Hepatic stellate cell (primary cell): Measurements from ENCODE around the gene REEP3.

Source experiments
- DNase-seq: peaks from one replicate; pipeline ENCODE4 v3.0.0; 2011; ENCODE audit warnings: low spot score

Gene REEP3

DNA sequence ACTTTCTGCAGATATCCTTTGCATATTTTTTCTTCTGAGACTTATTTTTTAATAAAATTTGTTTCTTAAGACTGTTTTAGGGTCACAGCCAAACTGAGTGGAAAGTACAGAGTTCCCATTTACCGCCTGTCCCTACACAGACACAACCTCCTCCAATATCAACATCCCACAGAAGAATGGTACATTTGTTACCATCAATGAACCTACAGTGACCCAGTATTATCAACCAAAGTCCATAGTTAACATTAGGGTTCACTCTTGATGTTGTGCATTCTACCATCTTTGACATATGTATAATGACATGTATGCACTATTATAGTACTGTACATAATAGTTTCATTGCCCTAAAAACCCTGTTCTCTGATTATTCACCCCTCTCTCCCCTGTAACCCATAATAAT, 14.6 kb upstream of the REEP3 start:
- DNase-seq: no peak

DNA sequence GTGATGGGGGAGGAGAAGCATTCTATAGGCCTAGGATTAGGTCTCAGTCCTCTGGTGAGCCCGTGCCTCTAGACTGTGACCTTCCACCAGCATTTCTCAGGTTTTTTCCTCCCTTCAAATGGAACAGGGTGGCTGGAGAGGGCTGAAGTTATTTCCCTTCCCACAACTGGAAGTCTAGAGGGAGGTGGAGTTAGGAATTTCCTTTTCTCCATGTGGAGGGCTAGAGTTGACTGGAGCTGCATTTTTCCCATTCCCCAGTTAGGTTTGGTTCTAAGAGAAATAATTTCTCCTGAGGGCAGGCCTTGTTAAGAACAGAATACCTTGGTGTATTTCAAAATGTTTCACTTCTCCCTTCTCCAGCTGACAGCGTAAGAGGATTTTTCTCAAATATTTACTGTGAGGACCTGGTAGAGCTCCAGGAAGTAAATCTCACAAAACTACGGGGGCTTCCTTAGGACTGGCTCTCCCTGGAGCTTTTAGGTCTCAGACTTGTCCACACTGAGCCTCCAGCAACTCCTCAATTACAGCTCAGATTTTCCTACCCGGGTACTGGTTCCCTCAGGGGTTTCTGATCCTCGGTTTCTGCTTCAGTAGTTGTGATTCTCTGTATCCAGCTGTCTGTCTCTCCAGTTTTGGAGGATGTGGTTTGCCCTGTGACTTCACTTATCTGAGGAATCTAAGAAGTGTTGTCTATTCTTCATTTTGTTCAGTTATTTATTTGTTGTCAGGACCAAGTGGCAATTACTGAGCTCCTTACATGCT, 6.0 kb upstream of the REEP3 start:
- DNase-seq: peak; percentile 51

DNA sequence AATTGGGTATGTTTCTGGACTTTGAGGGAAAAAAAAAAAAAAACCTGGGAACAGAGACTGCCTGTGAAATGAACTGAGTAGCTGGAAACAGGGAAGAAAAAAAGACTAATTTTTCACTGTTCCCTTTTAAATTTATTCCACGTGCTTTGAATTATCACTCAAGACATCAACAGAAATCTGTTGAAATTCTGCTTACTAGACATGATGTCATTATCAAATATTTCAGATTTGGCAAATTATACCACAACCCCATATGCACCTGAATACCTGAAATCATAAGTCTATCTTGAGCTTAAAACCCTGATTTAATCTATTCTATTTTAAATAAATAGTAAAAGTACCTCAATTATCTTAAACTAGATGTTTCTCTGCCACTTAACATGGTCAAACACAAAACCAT, 5.0 kb upstream of the REEP3 start:
- DNase-seq: no peak

- no peak for DNase-seq
Measured at GRCh38 chr10:63518690-63519288, 2.4 kb upstream of the REEP3 start.

DNA sequence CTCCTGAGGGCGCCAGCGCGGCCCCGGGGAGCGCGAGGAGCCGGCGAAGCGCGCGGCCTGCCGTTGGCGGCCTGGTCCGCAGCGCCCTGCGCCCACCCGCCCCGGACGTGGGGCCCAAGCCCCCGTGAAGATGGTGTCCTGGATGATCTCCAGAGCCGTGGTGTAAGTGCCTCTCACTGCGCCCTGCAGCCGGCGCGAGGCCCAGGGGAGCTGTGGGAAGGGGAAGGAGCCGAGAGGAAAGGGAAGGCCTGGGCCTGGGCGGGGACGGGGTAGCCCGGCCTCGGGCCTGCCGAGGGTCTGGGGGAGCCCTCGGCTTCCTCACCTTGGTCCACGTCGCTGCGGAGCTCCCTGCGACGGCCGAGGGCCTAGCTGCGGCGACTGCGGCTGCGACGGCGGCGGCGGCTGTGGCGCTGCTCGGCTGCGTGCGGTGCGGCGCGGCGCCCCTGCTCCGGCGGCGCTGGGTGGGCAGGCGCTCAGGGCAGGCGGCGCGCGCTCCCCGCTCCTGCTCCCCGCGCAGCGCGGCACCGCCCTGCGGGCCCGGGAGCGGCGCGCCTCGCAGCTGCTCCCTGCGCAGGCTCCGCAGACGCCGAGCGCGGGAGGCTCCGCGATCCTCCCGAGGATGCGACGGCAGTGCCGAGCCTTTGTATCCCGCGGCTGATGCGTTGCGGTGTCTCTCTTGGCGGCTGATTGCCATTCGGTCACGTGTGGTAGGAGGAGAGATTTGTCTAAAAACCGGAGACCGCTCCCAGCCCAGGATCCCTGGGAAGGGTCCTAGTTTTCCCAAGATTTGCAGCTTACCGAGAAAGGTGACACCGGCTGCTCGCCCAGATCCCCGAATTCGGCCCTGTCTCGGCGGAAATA, 445 bp downstream of the REEP3 start:
- peak; percentile 76 for DNase-seq

DNA sequence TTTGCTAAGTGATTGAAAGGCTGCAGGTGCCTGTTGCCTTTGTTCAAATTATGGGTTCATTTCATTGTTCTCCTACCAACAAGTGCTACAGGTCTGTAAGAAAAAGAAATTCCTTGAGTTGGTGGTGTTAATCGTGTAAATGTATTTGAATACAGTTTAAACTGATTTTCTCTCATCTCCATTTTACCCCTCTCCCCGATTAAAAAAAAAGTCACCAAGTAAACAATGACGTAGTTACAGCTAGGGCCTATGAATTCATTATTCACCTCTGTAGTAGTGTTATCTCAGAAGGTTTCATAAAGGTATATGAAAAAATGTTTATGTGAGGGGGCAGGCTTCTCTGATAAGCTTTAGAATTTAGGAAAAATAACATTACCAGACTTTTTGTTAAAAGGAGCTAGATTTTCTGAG, 1.1 kb downstream of the REEP3 start:
- peak; percentile 13 for DNase-seq

GRCh38 chr10:63522995-63523394, 1.8 kb downstream of the REEP3 start:
- no peak for DNase-seq

- no peak for DNase-seq
Measured at GRCh38 chr10:63525021-63525420, 3.8 kb downstream of the REEP3 start.

GRCh38 chr10:63527401-63527800, 6.2 kb downstream of the REEP3 start:
- DNase-seq: no peak

GRCh38 chr10:63528084-63528744, 7.0 kb downstream of the REEP3 start:
- DNase-seq: no peak

GRCh38 chr10:63530409-63530808, 9.2 kb downstream of the REEP3 start:
- DNase-seq: no peak

DNA sequence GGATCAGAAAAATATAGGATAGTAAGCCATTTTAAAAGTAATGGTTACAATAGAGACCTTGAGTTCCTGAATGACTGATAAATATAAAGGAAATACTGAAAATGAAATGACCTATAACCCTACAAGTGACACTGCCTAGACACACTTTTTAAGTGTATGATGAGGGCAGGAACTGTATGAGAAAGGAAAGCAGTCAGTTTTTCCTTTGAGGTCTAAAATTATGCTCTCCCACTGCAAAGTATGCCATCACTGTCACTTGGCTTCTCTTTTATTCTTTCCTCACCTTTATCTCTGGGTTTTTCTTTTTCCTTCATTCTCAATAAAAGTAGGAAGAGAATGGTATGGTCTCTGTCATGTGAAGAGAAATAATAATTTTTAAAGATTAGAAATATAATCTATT, 13.5 kb downstream of the REEP3 start:
- DNase-seq: no peak

DNA sequence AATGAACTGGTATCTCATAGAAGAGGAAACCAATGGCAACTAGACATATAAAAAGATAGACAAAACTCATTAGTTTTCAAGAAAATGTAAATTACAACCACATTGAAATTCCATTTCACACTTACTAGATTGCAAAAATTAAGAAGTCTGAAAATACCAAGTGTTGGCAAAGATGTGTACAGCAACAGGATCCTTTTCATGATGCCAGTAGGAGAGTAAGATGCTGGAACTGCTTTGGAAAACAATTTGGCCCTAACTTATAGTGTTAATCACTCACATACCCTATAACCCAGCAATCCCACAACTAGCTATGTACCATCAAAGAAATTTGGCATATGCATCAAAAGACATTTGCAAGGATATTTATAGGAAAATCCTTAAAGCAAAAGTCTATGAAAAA, 15.5 kb downstream of the REEP3 start:
- DNase-seq: no peak

GRCh38 chr10:63537536-63537935, 16.3 kb downstream of the REEP3 start:
- DNase-seq: no peak

DNA sequence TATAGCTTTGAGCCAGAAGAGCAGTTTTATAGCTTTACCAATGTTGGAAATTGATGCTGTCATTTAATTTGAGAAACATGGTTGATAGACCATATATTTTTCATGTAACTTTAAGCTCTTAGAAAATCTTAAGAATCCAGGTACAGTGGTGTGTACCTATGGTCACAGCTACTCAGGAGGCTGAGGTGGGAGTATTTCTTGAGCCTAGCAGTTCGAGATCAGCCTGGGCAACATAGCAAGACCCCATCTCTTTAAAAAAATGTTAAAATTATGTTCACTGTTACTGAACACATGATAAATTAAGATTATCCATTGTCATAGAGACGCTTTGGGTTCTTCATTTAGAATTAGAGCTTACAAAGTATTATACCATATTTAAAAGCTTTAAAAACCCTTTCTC, 18.2 kb downstream of the REEP3 start:
- DNase-seq: no peak

GRCh38 chr10:63539994-63540393, 18.8 kb downstream of the REEP3 start:
- no peak for DNase-seq

DNA sequence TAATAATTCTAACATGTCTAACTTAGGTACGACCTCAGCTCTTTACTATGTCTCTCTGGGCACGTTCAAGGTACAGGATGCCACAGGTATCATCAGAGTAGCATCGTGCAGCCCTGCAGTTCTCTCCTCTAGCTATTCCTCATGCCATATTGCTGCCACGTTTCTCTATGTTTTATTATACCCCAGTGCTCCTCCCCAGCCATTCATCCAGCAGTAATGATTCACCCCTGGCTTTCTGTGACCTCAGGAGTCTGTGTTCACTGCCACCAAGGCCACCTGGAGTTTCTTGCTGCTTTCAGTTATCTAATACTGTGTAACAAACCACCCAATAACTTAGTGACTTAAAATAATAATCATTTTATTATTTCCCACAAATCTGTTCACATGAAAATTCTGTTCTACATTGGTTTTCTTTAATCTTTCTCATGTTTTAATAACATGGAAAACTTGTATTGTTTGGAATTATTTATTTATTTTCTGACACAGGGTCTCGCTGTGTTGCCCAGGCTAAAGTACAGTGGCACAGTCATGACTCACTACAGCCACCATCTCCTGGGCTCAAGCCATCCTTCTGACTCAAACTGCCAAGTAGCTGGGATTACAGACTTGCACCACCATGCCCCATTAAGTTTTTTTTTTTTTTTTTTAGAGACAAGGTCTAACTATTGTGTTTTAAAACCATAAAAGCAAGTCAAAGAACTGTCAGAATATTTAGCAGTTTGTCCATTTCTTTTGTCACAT, 21.8 kb downstream of the REEP3 start:
- no peak for DNase-seq

GRCh38 chr10:63543576-63543962, 22.4 kb downstream of the REEP3 start:
- no peak for DNase-seq

GRCh38 chr10:63544418-63544817, 23.2 kb downstream of the REEP3 start:
- DNase-seq: no peak

- no peak for DNase-seq
Measured at GRCh38 chr10:63547628-63548360, 26.6 kb downstream of the REEP3 start.

DNA sequence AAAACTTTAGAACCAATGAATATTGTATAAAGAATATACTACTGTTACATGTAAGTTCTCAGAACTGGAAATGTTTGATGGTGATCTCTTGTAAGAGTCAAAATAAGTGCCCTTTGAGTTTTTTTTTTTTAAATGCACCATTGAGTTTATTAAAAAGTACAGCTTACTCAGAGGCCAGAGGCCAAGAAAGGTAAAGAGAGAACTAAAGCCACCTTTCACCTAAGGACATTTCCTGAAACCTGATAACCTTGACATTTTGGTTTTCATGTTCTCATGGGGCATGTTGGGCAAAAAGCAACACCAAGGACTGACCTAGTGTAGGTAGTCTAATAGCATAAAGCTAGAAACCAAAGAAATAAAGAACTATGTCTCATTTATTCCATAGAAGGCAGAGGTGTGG, 27.7 kb downstream of the REEP3 start:
- no peak for DNase-seq
